ENCODE data around the gene USH2A. TPM values are rescaled to one million over a fixed set of nuclear protein-coding genes. Genes with fewer than 3 reads are reported as not detected.

Gene USH2A
- total and polyA plus RNA-seq, 8 donors = 0.03 to 0.28 (median 0.06) TPM

DNA sequence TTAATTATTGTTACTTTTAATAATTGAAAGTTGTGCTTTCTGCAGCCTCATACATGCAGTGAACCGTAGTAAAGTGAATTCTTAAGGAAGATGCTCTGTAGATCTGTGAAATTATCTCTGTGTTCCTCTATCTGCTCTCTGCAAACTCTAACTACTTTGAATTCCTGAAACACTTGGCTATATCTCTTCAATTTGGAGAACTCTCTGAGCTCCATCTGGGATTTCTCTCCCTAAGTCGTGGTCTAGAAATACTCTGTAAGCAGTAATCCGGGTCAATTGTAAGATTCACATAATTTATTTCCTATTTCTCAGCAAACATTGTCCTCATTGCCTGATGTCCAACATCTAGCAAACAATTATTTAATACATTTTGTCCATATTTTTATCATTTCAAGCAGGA is 164.9 kb downstream of the USH2A start:
- WGBS, 2 donors = 59 to 70% methylated on average over 3 of the region's 3 CpGs
- H3K27ac ChIP-seq = no peak overlapping the region

DNA sequence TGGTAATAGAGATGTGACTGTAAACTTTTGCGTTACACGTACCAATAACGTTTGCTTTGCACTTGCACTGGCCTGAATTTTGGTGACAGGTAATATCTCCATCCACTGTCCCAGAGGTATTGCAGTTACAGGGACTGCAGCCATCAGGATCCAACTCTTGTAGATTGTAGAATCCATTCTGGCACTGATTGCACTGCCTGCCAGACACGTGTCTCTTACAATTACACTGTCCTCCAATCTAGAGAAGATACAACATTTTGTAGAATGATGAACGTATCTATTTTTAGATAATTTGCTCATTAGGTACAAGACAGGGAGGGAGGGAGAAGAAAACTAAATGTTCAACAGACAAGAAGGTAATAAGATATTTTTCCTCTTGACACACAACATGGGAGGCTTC is 172.4 kb downstream of the USH2A start:
- Histone ChIP-seq H3K36me3 (no peaks in the 10 kb centered on the region), H3K27me3 (no peaks in the 10 kb centered on the region), H3K27ac (no peak overlapping the region), H3K9me3 (no peaks in the 10 kb centered on the region), H3K4me3 (no peak overlapping the region), H3K4me1 (no peaks in the 10 kb centered on the region)
- no peak for DNase-seq
- intact Hi-C loops (cut with DNase I) = no loop called here
- FAIRE-seq = no peak
- no peak for TF ChIP-seq CTCF (IDR thresholded peaks at IDR 0.05)
- ATAC-seq = no peak
- WGBS, 2 donors = 62 to 72% methylated on average over 5 of the region's 5 CpGs

More for the DNA sequence above, 164.9 kb downstream of the USH2A start:
- H3K4me1 ChIP-seq = no peaks in the 10 kb centered on the region
- no peak overlapping the region for H3K4me3 ChIP-seq
- no peaks in the 10 kb centered on the region for H3K27me3 ChIP-seq
- intact Hi-C loops (cut with DNase I) = no loop called here
- no peaks in the 10 kb centered on the region for H3K9me3 ChIP-seq
- H3K36me3 ChIP-seq = no peaks in the 10 kb centered on the region
- ATAC-seq (no peak), DNase-seq (no peak), FAIRE-seq (no peak)
- no peak for TF ChIP-seq CTCF (IDR thresholded peaks at IDR 0.05)

DNA sequence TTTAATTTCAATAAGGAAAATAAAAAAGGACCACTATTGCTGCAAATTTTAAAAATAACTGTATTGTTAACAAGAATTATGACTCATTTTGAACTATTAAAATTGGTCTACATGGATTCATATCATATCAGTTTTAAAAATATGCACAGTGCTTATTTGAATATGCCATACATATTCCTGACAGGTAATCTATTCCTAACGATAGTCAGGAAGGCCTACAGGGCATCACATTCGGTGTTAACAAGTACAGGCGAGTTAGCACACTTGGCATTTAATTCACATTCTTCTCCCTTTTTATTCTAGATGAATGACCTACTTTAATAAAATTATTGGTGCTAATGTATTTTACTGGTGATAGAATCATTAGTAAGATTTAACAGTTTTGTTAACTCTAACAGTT is 174.6 kb downstream of the USH2A start:
- no peaks in the 10 kb centered on the region for H3K27me3 ChIP-seq
- no peaks in the 10 kb centered on the region for H3K36me3 ChIP-seq
- 76 to 79% methylated on average over 3 of the region's 3 CpGs for WGBS, 2 donors
- DNase-seq (no peak), FAIRE-seq (no peak), ATAC-seq (no peak)
- no peaks in the 10 kb centered on the region for H3K4me1 ChIP-seq
- H3K27ac ChIP-seq = no peak overlapping the region
- intact Hi-C loops (cut with DNase I) = no loop called here
- no peaks in the 10 kb centered on the region for H3K9me3 ChIP-seq
- no peak for TF ChIP-seq CTCF (IDR thresholded peaks at IDR 0.05)
- H3K4me3 ChIP-seq = no peak overlapping the region

- Histone ChIP-seq H3K9me3 (no peaks in the 10 kb centered on the region), H3K4me1 (no peaks in the 10 kb centered on the region), H3K4me3 (no peak overlapping the region), H3K36me3 (no peaks in the 10 kb centered on the region), H3K27me3 (no peaks in the 10 kb centered on the region), H3K27ac (no peak overlapping the region)
- no peak for DNase-seq
- 61 to 68% methylated on average over 1 of the region's 1 CpG for WGBS, 2 donors
- no peak for FAIRE-seq
- ATAC-seq = no peak
- no peak for TF ChIP-seq CTCF (IDR thresholded peaks at IDR 0.05)
- intact Hi-C loops (cut with DNase I) = no loop called here
Observed at GRCh38 chr1:216247937-216248336, 175.3 kb downstream of the USH2A start.

GRCh38 chr1:216246577-216247203 is 176.6 kb downstream of the USH2A start:
- Histone ChIP-seq H3K36me3 (no peaks in the 10 kb centered on the region), H3K4me1 (no peaks in the 10 kb centered on the region), H3K27me3 (no peaks in the 10 kb centered on the region), H3K4me3 (no peak overlapping the region), H3K27ac (no peak overlapping the region), H3K9me3 (no peaks in the 10 kb centered on the region)
- intact Hi-C loops (cut with DNase I) = no loop called here
- FAIRE-seq (no peak), DNase-seq (no peak), ATAC-seq (no peak)
- TF ChIP-seq CTCF (IDR thresholded peaks at IDR 0.05) = no peak
- WGBS, 2 donors = 47 to 51% methylated on average over 4 of the region's 4 CpGs

Data from pancreas (tissue), 10 donors.